T-helper 2 cell treated with Interferon-gamma antibody and Interleukin-4, amounts not matched to agents 5 μg/mL and 100 μg/mL, for 36 hours (primary cell): Measurements from ENCODE around the gene ZNF679.
"Not testable (repeated sequence)": the region's sequence is repeated elsewhere in the genome, so short reads cannot be mapped to it uniquely, and the experiment has no call there.

ENCODE experiments used
- DNase-seq: peaks from one replicate; pipeline ENCODE4 v3.0.0; 2021; ENCODE audit warnings: low spot score
- H3K27ac Mint-ChIP-seq: one replicate; pipeline ENCODE4 v1.8.0; 2021; ENCODE audit warnings: mild to moderate bottlenecking, mixed read lengths
- H3K27me3 Mint-ChIP-seq: one replicate; pipeline ENCODE4 v1.8.0; 2021; ENCODE audit warnings: low read depth, mixed read lengths
- H3K36me3 Mint-ChIP-seq: one replicate; pipeline ENCODE4 v1.8.0; 2021; ENCODE audit warnings: low read depth, mixed read lengths
- H3K4me1 Mint-ChIP-seq: one replicate; pipeline ENCODE4 v1.8.0; 2021; ENCODE audit warnings: low read depth, mixed read lengths
- H3K4me3 Mint-ChIP-seq: one replicate; pipeline ENCODE4 v1.8.0; 2022; ENCODE audit warnings: mild to moderate bottlenecking, moderate library complexity, mixed read lengths
- H3K9me3 Mint-ChIP-seq: one replicate; pipeline ENCODE4 v1.8.0; 2021; ENCODE audit warnings: mixed read lengths

Gene ZNF679

DNA sequence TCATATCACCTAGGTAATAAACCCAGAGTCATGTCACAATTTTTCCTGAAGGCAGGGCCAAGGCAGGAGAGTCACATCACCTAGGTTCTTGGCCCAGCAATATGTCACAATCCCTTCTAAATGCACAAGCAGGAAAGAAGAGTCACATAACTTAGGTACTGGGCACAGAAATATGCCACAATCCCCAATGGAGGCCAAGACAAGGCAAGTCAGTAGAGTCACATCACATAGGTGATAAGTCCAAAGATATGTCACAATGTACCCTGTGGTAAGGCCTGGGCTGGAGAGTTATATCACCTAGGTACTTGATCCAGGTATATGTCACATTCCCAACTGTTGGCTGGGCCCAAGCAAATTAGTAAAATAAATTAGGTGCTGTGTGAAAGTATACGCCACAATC is at the start of gene ZNF679:
Gene ZNF679 (plus strand): TSS at position 301 of the 400 bp plus-strand sequence. CDS start 20,644 bp downstream, outside the sequence.
- not testable (repeated sequence) for DNase-seq, H3K4me1 Mint-ChIP-seq, H3K4me3 Mint-ChIP-seq, H3K36me3 Mint-ChIP-seq, H3K27me3 Mint-ChIP-seq, H3K27ac Mint-ChIP-seq
- peaks cover 73% of the 10 kb centered on the region for H3K9me3 Mint-ChIP-seq

DNA sequence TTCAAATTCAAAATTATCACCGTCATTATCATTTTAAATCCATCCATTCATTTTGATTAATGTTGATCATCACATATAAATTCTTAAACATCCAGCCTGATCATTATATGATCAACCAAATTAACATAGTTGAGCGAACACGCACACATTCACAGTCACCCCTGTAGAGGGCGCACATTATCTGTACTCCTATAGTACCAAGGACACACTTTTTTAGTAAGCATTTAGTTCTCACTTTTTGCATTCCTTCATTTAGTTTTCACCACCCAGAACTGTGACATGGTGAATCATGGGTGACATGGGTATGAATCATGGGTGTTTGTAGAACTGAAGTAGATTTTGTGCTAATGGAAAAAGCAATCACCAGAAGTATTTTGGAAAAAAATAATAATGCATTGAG is 47.3 kb upstream of the ZNF679 start:
- H3K4me1 Mint-ChIP-seq, result no peaks in the 10 kb centered on the region
- H3K36me3 Mint-ChIP-seq, result no peaks in the 10 kb centered on the region
- no peak overlapping the region for H3K4me3 Mint-ChIP-seq
- H3K9me3 Mint-ChIP-seq, result peaks cover 35% of the 10 kb centered on the region
- no peak overlapping the region for H3K27ac Mint-ChIP-seq
- DNase-seq, result no peak
- H3K27me3 Mint-ChIP-seq, result no peaks in the 10 kb centered on the region

DNA sequence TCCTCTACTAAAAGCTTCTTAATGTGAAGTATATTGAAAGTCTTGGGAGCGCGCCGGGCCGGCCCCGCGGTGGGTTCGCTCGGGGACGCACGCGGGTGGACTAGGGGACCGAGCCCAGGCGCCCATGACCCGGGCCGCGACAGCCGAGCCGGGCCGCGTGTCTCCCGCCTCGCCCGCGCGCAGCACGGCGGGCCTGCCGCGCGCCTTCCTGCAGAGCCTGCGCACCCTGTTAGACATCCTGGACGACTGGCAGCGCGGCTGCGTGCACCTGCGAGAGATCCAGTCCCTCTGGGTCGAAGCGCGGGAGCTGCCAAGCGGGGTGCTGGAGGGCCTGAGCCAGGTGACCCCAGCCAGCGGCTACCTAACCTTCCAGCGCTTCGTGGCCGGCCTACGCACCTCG is 46.7 kb upstream of the ZNF679 start:
- no peaks in the 10 kb centered on the region for H3K4me1 Mint-ChIP-seq
- H3K9me3 Mint-ChIP-seq, result peaks cover 41% of the 10 kb centered on the region
- no peak overlapping the region for H3K27ac Mint-ChIP-seq
- H3K27me3 Mint-ChIP-seq, result no peaks in the 10 kb centered on the region
- no peaks in the 10 kb centered on the region for H3K36me3 Mint-ChIP-seq
- no peak for DNase-seq
- H3K4me3 Mint-ChIP-seq, result no peak overlapping the region

DNA sequence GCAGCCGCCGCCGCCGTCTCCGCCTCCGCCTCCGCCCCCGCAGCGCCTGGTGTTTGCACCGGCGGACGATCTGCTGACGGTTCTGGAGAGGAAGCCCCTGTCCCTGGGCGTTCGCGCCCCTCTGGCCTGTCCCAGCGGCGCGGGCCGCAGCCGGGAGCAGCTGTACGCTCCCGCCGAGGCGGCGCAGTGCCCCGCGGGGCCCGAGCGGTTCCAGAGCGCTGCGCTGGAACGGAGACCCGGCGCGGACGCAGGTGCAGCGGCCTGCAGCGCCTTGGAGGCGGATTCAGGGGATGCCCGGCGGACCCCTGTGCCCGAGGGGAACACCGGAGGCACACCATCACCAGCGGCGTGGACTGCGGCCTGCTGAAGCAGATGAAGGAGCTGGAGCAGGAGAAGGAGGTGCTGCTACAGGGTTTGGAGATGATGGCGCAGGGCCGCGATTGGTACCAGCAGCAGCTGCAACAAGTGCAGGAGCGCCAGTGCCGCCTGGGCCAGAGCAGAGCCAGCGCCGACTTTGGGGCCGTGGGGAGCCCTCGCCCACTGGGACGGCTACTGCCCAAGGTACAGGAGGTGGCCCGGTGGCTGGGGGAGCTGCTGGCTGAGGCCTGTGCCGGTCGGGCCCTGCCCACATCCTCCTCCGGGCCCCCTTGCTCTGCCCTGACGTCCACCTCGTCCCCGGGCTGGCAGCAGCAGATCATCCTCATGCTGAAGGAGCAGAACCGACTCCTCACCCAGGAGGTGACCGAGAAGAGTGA is 46.1 kb upstream of the ZNF679 start:
- Mint-ChIP-seq H3K27me3 (no peaks in the 10 kb centered on the region), H3K36me3 (no peaks in the 10 kb centered on the region), H3K4me3 (no peak overlapping the region), H3K9me3 (peaks cover 46% of the 10 kb centered on the region), H3K27ac (no peak overlapping the region), H3K4me1 (no peaks in the 10 kb centered on the region)
- DNase-seq, result no peak

DNA sequence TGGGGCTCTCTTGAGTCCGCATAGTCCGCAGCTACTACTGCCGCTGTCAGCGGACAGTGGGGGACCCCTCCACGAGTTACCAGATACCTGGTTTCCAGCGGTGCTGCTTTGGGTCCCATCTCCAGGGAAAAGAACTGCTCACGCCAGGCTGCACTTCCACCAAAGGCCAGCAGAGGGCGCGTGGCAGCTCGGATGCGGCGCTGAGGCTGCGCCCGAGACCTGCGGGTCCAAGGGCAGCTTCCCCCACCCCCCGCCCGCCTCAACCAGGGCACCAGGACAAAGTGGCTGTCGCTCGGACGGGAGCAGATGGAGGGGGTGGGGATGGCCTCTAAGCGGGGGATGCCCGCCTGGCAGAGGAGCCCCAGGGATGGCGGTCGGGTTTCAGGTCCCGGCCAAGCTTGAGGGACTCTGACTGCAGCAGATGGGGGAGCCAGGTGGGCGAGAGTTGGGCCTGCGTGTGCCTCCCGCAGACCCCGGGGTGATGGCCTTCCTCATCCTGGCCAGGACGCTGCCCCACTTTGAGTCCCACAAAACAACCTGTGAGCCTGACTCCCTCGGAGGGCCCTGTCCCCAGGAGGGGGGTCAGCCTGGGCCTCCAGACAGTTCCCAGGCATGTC is 45.0 kb upstream of the ZNF679 start:
- Mint-ChIP-seq H3K4me1 (no peaks in the 10 kb centered on the region), H3K9me3 (peaks cover 44% of the 10 kb centered on the region), H3K4me3 (no peak overlapping the region), H3K27ac (no peak overlapping the region), H3K27me3 (no peaks in the 10 kb centered on the region), H3K36me3 (no peaks in the 10 kb centered on the region)
- DNase-seq, result no peak

DNA sequence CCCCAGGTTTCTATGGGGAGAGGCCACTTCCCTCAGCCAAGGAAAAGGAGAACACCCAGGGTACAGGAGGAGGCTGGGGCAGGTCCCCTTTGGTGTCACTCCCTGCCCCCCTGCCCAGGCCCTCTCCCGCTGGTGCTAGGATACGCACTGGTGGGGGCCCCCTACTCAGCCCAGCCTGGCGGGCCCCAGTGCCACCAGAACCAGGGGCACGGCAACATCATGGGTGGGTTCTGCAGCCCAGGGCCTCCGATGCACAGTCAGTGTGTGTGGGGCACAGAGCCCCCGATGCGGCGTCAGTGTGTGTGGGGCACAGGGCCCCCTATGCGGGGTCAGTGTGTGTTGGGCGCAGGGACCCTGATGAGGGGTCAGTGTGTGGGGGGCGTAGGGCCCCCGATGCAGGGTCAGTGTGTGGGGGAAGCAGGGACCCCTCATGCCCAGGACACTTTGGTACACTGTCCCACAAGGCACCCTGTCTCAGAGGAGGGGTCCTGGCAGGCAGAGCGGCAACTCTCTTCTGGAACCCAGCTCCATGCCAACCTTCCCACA is 44.4 kb upstream of the ZNF679 start:
- no peaks in the 10 kb centered on the region for H3K36me3 Mint-ChIP-seq
- peaks cover 42% of the 10 kb centered on the region for H3K9me3 Mint-ChIP-seq
- no peaks in the 10 kb centered on the region for H3K27me3 Mint-ChIP-seq
- no peak for DNase-seq
- H3K4me1 Mint-ChIP-seq, result no peaks in the 10 kb centered on the region
- no peak overlapping the region for H3K27ac Mint-ChIP-seq
- no peak overlapping the region for H3K4me3 Mint-ChIP-seq

DNA sequence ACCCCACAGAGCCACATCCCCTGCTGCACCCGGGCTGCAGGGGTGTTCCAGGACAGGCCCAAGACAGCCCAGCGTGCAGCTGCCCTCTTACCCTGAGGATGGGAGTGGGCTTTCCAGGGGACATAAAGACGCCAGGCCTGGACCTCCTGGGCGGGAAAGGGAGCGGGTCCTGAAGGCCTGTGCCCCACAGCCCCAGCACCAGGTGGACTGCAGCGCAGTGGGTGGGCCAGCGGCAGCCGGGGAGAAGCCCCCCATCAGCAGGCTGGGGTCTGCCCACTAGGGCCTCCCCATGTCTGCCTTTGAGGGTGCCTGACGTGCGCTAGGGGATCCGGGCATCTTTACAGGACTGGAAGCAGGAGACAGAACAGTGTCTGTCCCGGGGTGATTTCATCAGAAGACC is 43.9 kb upstream of the ZNF679 start:
- H3K36me3 Mint-ChIP-seq, result no peaks in the 10 kb centered on the region
- no peaks in the 10 kb centered on the region for H3K4me1 Mint-ChIP-seq
- H3K27me3 Mint-ChIP-seq, result no peaks in the 10 kb centered on the region
- H3K4me3 Mint-ChIP-seq, result no peak overlapping the region
- no peak for DNase-seq
- H3K27ac Mint-ChIP-seq, result no peak overlapping the region
- peaks cover 42% of the 10 kb centered on the region for H3K9me3 Mint-ChIP-seq

DNA sequence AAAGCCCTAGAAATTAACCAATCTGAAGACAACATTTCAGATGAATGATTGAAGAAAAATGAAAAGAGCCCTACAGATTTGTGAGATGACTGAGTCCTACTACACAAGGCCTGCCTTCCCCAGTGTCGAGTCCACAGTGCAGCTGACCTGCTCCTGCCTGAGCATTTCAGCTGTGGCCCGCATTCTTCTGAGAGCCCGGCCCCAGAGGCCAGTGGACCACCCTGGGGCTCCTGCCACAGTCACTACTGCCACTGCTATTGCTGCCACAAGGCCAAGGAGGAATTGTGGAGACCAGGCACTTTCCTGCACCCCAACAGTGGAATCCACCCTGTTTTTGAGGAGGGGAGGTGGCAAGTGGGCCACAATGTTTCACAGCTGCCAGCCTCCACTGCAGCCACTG is 40.9 kb upstream of the ZNF679 start:
- Mint-ChIP-seq H3K4me3 (no peak overlapping the region), H3K27me3 (no peaks in the 10 kb centered on the region), H3K27ac (no peak overlapping the region), H3K36me3 (no peaks in the 10 kb centered on the region), H3K9me3 (peaks cover 40% of the 10 kb centered on the region), H3K4me1 (no peaks in the 10 kb centered on the region)
- no peak for DNase-seq

DNA sequence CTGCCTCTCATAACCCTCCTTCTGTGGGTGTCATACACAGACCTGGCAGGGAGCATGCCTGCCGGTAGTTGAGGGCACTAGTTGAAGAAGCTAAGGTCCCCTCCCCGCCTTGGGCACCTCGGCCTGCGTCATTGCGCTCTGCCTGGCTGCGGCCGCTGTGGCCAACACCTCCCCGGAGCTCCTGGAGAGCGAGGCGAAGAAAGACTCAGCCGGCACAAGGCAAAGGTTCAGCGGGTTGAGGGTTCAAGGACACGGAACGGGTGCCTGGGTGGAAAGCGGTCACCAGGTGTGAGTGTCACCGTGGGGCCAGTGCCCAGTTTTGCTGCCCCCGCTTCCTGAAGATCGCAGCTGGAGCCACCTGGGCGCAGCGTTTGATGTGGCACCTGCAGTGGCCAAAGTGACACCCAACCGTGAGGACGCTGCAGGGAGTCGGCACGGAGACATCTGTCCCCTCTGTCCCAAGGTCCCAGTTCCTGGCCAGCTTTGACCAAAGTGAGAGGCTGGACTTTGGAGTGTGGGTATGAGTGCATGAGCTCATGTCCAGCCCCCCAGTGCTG is 36.0 kb upstream of the ZNF679 start:
- no peak overlapping the region for H3K4me3 Mint-ChIP-seq
- no peaks in the 10 kb centered on the region for H3K4me1 Mint-ChIP-seq
- no peaks in the 10 kb centered on the region for H3K27me3 Mint-ChIP-seq
- H3K27ac Mint-ChIP-seq, result no peak overlapping the region
- H3K9me3 Mint-ChIP-seq, result peaks cover 44% of the 10 kb centered on the region
- H3K36me3 Mint-ChIP-seq, result no peaks in the 10 kb centered on the region
- no peak for DNase-seq

DNA sequence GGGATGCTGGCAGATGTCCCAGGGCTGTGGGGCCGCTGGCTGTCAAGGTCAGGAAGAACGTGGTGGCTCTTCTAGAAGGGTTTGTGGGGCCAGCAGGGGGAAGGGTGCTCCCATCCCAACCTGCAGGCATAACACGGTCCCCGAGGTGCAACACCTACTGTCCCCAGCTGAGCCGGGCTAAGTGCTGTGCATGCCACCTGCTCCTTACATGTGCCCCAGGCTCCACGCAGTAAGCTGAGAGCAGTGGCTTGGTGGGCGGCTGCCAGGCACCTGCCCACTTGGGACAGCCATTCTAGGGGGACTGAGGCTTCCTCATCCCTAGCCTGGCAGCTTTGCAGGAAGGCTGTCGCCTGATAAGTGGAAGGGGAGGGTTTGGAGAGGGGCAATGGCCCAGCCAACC is 35.5 kb upstream of the ZNF679 start:
- H3K4me3 Mint-ChIP-seq, result no peak overlapping the region
- no peaks in the 10 kb centered on the region for H3K27me3 Mint-ChIP-seq
- H3K36me3 Mint-ChIP-seq, result no peaks in the 10 kb centered on the region
- DNase-seq, result no peak
- H3K4me1 Mint-ChIP-seq, result no peaks in the 10 kb centered on the region
- H3K27ac Mint-ChIP-seq, result no peak overlapping the region
- peaks cover 43% of the 10 kb centered on the region for H3K9me3 Mint-ChIP-seq

DNA sequence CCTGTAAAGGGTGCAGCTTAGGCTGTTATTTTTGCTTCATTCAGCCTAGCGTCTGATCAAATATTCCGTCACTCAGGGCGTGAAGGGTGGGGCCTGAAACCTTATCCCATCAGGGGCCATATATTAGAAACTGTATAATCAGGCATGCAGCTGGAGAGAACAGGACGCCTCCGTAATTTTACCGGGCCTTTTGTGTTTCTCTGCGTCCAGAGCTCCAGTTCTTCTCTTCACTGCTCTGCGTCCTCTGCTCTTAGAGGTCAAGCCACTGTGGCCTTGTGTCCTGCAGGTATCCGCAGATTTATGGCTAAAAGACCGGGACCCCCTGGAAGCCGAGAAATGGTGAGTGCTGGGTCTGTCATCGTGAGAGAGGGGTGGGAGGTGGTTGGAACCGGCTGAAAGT is 21.4 kb upstream of the ZNF679 start, which contains the start of gene ZNF735:
Gene ZNF735 (plus strand): TSS at position 301 of the 400 bp plus-strand sequence. CDS start 0 bp downstream, at position 301.
- no peaks in the 10 kb centered on the region for H3K4me1 Mint-ChIP-seq
- no peak within 1 kb of the TSS for H3K4me3 Mint-ChIP-seq
- peaks cover 35% of the 10 kb centered on the region for H3K9me3 Mint-ChIP-seq
- no peaks in the 10 kb centered on the region for H3K27me3 Mint-ChIP-seq
- no peaks in the 10 kb centered on the region for H3K36me3 Mint-ChIP-seq
- no peak within 1 kb of the TSS for H3K27ac Mint-ChIP-seq
- no peak for DNase-seq

DNA sequence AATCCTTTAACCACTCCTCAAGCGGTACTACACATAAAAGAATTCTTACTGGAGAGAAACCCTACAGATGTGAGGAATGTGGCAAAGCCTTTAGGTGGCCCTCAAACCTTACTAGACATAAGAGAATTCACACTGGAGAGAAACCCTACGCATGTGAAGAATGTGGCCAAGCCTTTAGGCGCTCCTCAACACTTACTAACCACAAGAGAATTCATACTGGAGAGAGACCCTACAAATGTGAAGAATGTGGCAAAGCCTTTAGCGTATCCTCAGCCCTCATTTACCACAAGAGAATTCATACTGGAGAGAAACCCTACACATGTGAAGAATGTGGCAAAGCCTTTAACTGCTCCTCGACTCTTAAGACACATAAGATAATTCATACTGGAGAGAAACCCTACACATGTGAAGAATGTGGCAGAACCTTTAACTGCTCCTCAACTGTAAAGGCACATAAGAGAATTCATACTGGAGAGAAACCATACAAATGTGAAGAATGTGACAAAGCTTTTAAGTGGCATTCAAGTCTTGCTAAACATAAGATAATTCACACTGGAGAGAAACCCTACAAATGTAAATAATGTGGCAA is 8.5 kb upstream of the ZNF679 start:
- H3K4me3 Mint-ChIP-seq, DNase-seq, H3K27ac Mint-ChIP-seq, H3K27me3 Mint-ChIP-seq, H3K4me1 Mint-ChIP-seq, H3K36me3 Mint-ChIP-seq: not testable (repeated sequence)
- H3K9me3 Mint-ChIP-seq, result peaks cover 57% of the 10 kb centered on the region

DNA sequence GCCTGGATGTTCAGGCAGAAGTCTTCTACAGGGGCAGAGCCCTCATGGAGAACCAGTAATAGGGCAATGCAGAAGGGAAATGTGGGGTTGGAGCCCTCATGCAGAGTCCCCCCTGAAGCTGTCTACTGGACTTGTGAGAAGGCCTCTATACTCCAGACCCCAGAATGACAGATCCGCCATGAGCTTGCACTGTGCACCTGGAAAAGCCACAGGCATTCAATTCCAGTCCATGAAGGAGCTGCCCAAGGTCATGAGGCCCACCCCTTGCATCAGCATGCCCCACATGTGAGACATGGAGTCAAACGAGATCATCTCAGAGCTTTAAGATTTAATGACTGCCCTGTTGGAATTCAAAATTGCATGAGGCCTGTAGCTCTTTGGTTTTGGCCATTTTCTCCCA is 4.9 kb upstream of the ZNF679 start:
- Mint-ChIP-seq H3K4me1 (no peaks in the 10 kb centered on the region), H3K9me3 (peaks cover 65% of the 10 kb centered on the region), H3K36me3 (no peaks in the 10 kb centered on the region), H3K4me3 (no peak overlapping the region), H3K27me3 (no peaks in the 10 kb centered on the region), H3K27ac (no peak overlapping the region)
- DNase-seq, result no peak

DNA sequence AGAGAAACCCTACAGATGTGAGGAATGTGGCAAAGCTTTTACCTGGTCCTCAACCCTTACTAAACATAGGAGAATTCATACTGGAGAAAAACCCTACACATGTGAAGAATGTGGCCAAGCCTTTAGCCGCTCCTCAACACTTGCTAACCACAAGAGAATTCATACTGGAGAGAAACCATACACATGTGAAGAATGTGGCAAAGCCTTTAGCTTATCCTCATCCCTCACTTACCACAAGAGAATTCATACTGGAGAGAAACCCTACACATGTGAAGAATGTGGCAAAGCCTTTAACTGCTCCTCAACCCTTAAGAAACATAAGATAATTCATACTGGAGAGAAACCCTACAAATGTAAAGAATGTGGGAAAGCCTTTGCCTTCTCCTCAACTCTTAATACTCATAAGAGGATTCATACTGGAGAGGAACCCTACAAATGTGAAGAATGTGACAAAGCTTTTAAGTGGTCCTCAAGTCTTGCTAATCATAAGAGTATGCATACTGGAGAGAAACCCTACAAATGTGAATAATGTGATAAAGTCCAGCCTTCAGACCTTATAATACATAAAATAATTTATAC is 38.2 kb downstream of the ZNF679 start:
- no peaks in the 10 kb centered on the region for H3K4me1 Mint-ChIP-seq
- H3K4me3 Mint-ChIP-seq, result no peak overlapping the region
- H3K9me3 Mint-ChIP-seq, result peaks cover 36% of the 10 kb centered on the region
- H3K36me3 Mint-ChIP-seq, result peaks cover 3% of the 10 kb centered on the region
- H3K27ac Mint-ChIP-seq, result no peak overlapping the region
- no peaks in the 10 kb centered on the region for H3K27me3 Mint-ChIP-seq
- no peak for DNase-seq
